ENCODE data around the gene MAT2A.

MAT2A gene

GRCh38 chr2:85538507-85539360 is at the start of gene MAT2A:
MAT2A (plus strand) TSS chr2:85539168; CDS start chr2:85539288, 120 bp downstream.
- TF ChIP-seq CREB5 (CRISPR knock-in tag; IDR thresholded peaks at IDR 0.05; ENCODE audit: low read depth): no peak
- no peak for TF ChIP-seq BACH2 (CRISPR knock-in tag; IDR thresholded peaks at IDR 0.05; ENCODE audit: borderline replicate concordance)
- no peak for TF ChIP-seq ZNF8 (CRISPR knock-in tag; IDR thresholded peaks at IDR 0.05)
- peak; percentile 36; the same call in 1 of the 2 replicates for TF ChIP-seq POU6F1 (CRISPR knock-in tag; IDR thresholded peaks at IDR 0.05; ENCODE audit: borderline replicate concordance, low read depth)
- peak; percentile 15; the same call in 1 of the 2 replicates for TF ChIP-seq CSDC2 (CRISPR knock-in tag; IDR thresholded peaks at IDR 0.05)
- no peak for TF ChIP-seq RARB (CRISPR knock-in tag; IDR thresholded peaks at IDR 0.05)
- peak; percentile 84 for ATAC-seq

- ATAC-seq: no peak
- TF ChIP-seq SNAI2 (CRISPR knock-in tag; IDR thresholded peaks at IDR 0.05): no peak
- no peak for TF ChIP-seq CSRNP3 (CRISPR knock-in tag; IDR thresholded peaks at IDR 0.05)
- TF ChIP-seq ZNF70 (CRISPR knock-in tag; IDR thresholded peaks at IDR 0.05): no peak
- TF ChIP-seq RARB (CRISPR knock-in tag; IDR thresholded peaks at IDR 0.05): no peak
- TF ChIP-seq TOX (CRISPR knock-in tag; IDR thresholded peaks at IDR 0.05; ENCODE audit: borderline replicate concordance): no peak
- no peak for TF ChIP-seq ZFP3 (CRISPR knock-in tag; IDR thresholded peaks at IDR 0.05)
- no peak for TF ChIP-seq ZNF8 (CRISPR knock-in tag; IDR thresholded peaks at IDR 0.05)
- TF ChIP-seq ZFP30 (CRISPR knock-in tag; IDR thresholded peaks at IDR 0.05): no peak
- no peak for TF ChIP-seq ZNF565 (CRISPR knock-in tag; conservative IDR thresholded peaks at IDR 0.05; ENCODE audit: low read depth)
- TF ChIP-seq BACH2 (CRISPR knock-in tag; IDR thresholded peaks at IDR 0.05; ENCODE audit: borderline replicate concordance): no peak
- no peak for TF ChIP-seq PPARA (CRISPR knock-in tag; IDR thresholded peaks at IDR 0.05; ENCODE audit: borderline replicate concordance)
- no peak for TF ChIP-seq POU6F1 (CRISPR knock-in tag; IDR thresholded peaks at IDR 0.05; ENCODE audit: borderline replicate concordance, low read depth)
- no peak for TF ChIP-seq ZC3H10 (CRISPR knock-in tag; IDR thresholded peaks at IDR 0.05)
- TF ChIP-seq TSHZ2 (CRISPR knock-in tag; IDR thresholded peaks at IDR 0.05): no peak
Observed at GRCh38 chr2:85490861-85491755, 47.9 kb upstream of the MAT2A start.

GRCh38 chr2:85496436-85496835 is 42.5 kb upstream of the MAT2A start:
- no peak for ATAC-seq
- TF ChIP-seq SNAI2 (CRISPR knock-in tag; IDR thresholded peaks at IDR 0.05): no peak
- TF ChIP-seq ZNF70 (CRISPR knock-in tag; IDR thresholded peaks at IDR 0.05): no peak
- TF ChIP-seq PATZ1 (CRISPR knock-in tag; IDR thresholded peaks at IDR 0.05; ENCODE audit: borderline replicate concordance): no peak
- TF ChIP-seq OSR1 (CRISPR knock-in tag; IDR thresholded peaks at IDR 0.05): no peak
- no peak for TF ChIP-seq CSRNP3 (CRISPR knock-in tag; IDR thresholded peaks at IDR 0.05)

Measured in SK-N-SH treated with all-trans-retinoic acid at 6 μM for 48 hours (cell line).